Measurements from ENCODE around the gene FOXP1.

FOXP1 gene

DNA sequence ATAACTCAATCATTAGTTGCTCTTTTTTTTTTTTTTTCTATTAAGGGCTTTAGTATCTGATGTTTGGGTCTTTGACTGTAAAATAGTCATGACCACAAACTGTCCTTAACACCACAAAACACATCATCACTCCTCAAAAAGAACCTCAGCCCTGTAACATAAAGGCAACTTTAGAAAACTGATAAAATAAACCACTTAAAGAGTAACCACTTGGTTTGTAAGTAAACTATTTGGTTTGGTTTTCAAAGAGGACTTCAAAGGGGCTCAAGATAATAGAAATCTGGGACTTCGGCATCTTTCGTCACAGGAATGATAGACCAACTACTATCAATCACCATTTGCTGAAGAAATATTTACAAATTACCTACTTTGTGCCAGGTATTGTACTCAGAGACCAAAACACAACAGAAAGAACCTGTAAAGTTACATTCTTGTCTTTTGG lies 167.8 kb downstream of the FOXP1 start:
- no peaks in the 10 kb centered on the region for H3K36me3 ChIP-seq (ENCODE audit: control insufficient read depth in 2 of 2, insufficient read depth in 2 of 2, low read length in 2 of 2)
- H3K9me3 ChIP-seq (ENCODE audit: control insufficient read depth in 2 of 2, low read length in 2 of 2), result no peaks in the 10 kb centered on the region
- peaks cover 0 to 2% of the 10 kb centered on the region in 2 donors for H3K4me1 ChIP-seq (ENCODE audit: control insufficient read depth in 2 of 2, insufficient read depth in 2 of 2, low read length in 2 of 2)
- H3K4me3 ChIP-seq (ENCODE audit: low read length in 2 of 2), result no peak overlapping the region
- H3K9ac ChIP-seq (ENCODE audit: low read depth in 1 of 2, low read length in 2 of 2), result no peak overlapping the region
- no peaks in the 10 kb centered on the region for H3K27me3 ChIP-seq (ENCODE audit: control insufficient read depth in 2 of 2, insufficient read depth in 2 of 2, low read length in 2 of 2)
- H3K27ac ChIP-seq (ENCODE audit: low read depth in 2 of 2, low read length in 2 of 2), result no peak overlapping the region

DNA sequence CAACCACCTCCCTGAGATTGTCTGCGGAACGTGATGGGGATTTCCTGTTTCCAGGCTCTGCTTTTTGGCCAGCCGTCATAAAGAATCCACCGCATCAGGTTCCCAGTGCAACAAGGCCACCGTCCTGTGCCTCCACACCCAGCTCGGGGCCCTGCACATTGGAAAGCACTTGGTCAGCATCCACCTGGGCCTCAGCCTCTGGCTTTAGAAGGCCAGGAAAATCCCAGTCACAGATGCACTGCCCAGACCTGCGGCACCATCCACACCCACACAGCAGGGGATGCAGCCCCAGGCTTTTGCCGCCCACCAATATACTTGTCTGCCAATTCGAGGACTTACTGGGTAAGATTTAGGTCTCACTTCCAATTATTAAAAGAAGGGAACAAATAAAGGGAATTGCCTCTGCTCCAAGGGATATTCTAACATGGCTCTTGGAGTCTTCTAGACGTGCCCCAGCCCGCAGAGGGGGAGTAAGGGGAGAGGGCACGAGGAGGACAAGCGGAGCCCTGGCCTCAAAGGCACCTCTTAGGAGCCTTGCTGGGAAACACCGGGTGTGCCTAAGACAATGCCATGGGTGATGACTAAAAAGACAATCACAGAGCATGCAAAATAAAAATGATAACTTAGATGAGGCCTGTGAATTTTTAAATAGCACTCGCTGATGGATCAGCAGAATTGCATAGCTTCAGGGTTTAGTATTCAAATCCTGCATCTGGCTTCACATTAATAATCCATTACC lies 169.2 kb downstream of the FOXP1 start:
- Histone ChIP-seq H3K9me3 (ENCODE audit: control insufficient read depth in 2 of 2, low read length in 2 of 2) (no peaks in the 10 kb centered on the region), H3K27ac (ENCODE audit: low read depth in 2 of 2, low read length in 2 of 2) (no peak overlapping the region), H3K4me1 (ENCODE audit: control insufficient read depth in 2 of 2, insufficient read depth in 2 of 2, low read length in 2 of 2) (peaks cover 0 to 2% of the 10 kb centered on the region in 2 donors), H3K4me3 (ENCODE audit: low read length in 2 of 2) (no peak overlapping the region), H3K36me3 (ENCODE audit: control insufficient read depth in 2 of 2, insufficient read depth in 2 of 2, low read length in 2 of 2) (no peaks in the 10 kb centered on the region), H3K9ac (ENCODE audit: low read depth in 1 of 2, low read length in 2 of 2) (no peak overlapping the region), H3K27me3 (ENCODE audit: control insufficient read depth in 2 of 2, insufficient read depth in 2 of 2, low read length in 2 of 2) (no peaks in the 10 kb centered on the region)

DNA sequence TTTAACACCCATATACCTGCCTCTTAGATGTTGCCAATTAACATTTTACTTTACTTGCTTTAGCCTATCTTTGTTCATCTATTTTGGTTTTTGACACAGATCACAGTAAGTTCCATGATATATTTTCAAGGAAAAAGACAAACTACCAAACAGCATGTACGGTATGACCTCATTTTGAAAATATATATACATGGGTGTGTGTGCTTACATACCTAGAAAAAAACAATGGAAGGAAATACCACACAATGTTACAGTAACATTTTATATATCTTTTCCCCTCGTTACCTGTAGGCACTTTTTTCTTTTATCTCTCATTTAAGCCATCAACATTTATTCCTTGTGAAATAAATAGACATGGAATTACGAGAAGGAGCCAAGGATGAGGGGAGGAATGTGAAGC lies 170.0 kb downstream of the FOXP1 start:
- no peak overlapping the region for H3K27ac ChIP-seq (ENCODE audit: low read depth in 2 of 2, low read length in 2 of 2)
- no peak overlapping the region for H3K9ac ChIP-seq (ENCODE audit: low read depth in 1 of 2, low read length in 2 of 2)
- H3K27me3 ChIP-seq (ENCODE audit: control insufficient read depth in 2 of 2, insufficient read depth in 2 of 2, low read length in 2 of 2), result no peaks in the 10 kb centered on the region
- no peaks in the 10 kb centered on the region for H3K9me3 ChIP-seq (ENCODE audit: control insufficient read depth in 2 of 2, low read length in 2 of 2)
- peaks cover 0 to 2% of the 10 kb centered on the region in 2 donors for H3K4me1 ChIP-seq (ENCODE audit: control insufficient read depth in 2 of 2, insufficient read depth in 2 of 2, low read length in 2 of 2)
- no peaks in the 10 kb centered on the region for H3K36me3 ChIP-seq (ENCODE audit: control insufficient read depth in 2 of 2, insufficient read depth in 2 of 2, low read length in 2 of 2)
- H3K4me3 ChIP-seq (ENCODE audit: low read length in 2 of 2), result no peak overlapping the region

- Histone ChIP-seq H3K36me3 (ENCODE audit: control insufficient read depth in 2 of 2, insufficient read depth in 2 of 2, low read length in 2 of 2) (no peaks in the 10 kb centered on the region), H3K27ac (ENCODE audit: low read depth in 2 of 2, low read length in 2 of 2) (no peak overlapping the region), H3K4me3 (ENCODE audit: low read length in 2 of 2) (no peak overlapping the region), H3K9me3 (ENCODE audit: control insufficient read depth in 2 of 2, low read length in 2 of 2) (no peaks in the 10 kb centered on the region), H3K27me3 (ENCODE audit: control insufficient read depth in 2 of 2, insufficient read depth in 2 of 2, low read length in 2 of 2) (no peaks in the 10 kb centered on the region), H3K9ac (ENCODE audit: low read depth in 1 of 2, low read length in 2 of 2) (no peak overlapping the region), H3K4me1 (ENCODE audit: control insufficient read depth in 2 of 2, insufficient read depth in 2 of 2, low read length in 2 of 2) (no peaks in the 10 kb centered on the region)
These were observed 174.2 kb downstream of the FOXP1 start for GRCh38 chr3:71409352-71409751.

GRCh38 chr3:71408903-71409302 lies 174.6 kb downstream of the FOXP1 start:
- no peak overlapping the region for H3K4me3 ChIP-seq (ENCODE audit: low read length in 2 of 2)
- H3K27me3 ChIP-seq (ENCODE audit: control insufficient read depth in 2 of 2, insufficient read depth in 2 of 2, low read length in 2 of 2), result no peaks in the 10 kb centered on the region
- no peaks in the 10 kb centered on the region for H3K4me1 ChIP-seq (ENCODE audit: control insufficient read depth in 2 of 2, insufficient read depth in 2 of 2, low read length in 2 of 2)
- H3K27ac ChIP-seq (ENCODE audit: low read depth in 2 of 2, low read length in 2 of 2), result no peak overlapping the region
- no peaks in the 10 kb centered on the region for H3K36me3 ChIP-seq (ENCODE audit: control insufficient read depth in 2 of 2, insufficient read depth in 2 of 2, low read length in 2 of 2)
- no peaks in the 10 kb centered on the region for H3K9me3 ChIP-seq (ENCODE audit: control insufficient read depth in 2 of 2, low read length in 2 of 2)
- no peak overlapping the region for H3K9ac ChIP-seq (ENCODE audit: low read depth in 1 of 2, low read length in 2 of 2)

GRCh38 chr3:71407823-71408222 lies 175.7 kb downstream of the FOXP1 start:
- no peaks in the 10 kb centered on the region for H3K9me3 ChIP-seq (ENCODE audit: control insufficient read depth in 2 of 2, low read length in 2 of 2)
- no peaks in the 10 kb centered on the region for H3K36me3 ChIP-seq (ENCODE audit: control insufficient read depth in 2 of 2, insufficient read depth in 2 of 2, low read length in 2 of 2)
- H3K9ac ChIP-seq (ENCODE audit: low read depth in 1 of 2, low read length in 2 of 2), result no peak overlapping the region
- H3K27me3 ChIP-seq (ENCODE audit: control insufficient read depth in 2 of 2, insufficient read depth in 2 of 2, low read length in 2 of 2), result no peaks in the 10 kb centered on the region
- no peaks in the 10 kb centered on the region for H3K4me1 ChIP-seq (ENCODE audit: control insufficient read depth in 2 of 2, insufficient read depth in 2 of 2, low read length in 2 of 2)
- no peak overlapping the region for H3K4me3 ChIP-seq (ENCODE audit: low read length in 2 of 2)
- no peak overlapping the region for H3K27ac ChIP-seq (ENCODE audit: low read depth in 2 of 2, low read length in 2 of 2)

DNA sequence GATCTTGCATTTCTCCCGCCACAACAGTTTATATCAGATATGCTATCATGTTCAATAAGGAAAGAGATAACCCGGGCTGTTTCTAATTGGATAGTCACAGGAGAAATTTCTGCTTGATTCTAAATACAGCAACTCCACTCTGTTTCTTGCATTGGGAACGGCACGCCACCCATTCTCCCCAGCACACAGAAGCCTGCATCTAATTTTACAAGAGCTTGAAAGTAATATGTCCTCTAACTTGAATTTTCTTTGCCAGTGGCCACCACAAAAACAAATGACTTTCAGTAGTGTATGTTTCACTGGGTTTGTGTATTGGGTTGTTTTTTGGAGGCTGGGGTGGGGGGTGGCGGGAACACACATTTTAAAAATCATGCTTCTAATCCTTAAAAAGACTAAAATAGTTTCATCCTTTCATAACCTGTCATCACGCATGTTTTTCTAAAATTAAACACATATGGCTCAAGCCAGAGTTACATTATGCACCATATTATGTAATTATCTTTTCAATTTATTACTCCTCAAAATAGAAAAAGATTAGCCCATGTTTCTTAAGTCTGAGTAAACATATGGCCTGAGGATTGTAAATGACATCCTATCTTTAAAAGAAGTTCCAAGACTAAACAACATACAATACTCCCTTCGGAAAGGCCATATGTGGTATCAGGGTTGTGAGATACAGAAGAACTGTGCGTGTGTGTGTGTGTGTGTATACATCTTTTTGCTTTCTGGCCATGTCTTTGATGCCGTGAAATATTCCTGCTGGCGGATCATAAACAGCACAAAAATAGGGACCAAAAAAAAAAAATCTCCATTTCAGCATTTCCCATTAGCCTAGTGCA lies 176.3 kb downstream of the FOXP1 start:
- H3K36me3 ChIP-seq (ENCODE audit: control insufficient read depth in 2 of 2, insufficient read depth in 2 of 2, low read length in 2 of 2), result no peaks in the 10 kb centered on the region
- H3K9me3 ChIP-seq (ENCODE audit: control insufficient read depth in 2 of 2, low read length in 2 of 2), result no peaks in the 10 kb centered on the region
- no peak overlapping the region for H3K9ac ChIP-seq (ENCODE audit: low read depth in 1 of 2, low read length in 2 of 2)
- no peaks in the 10 kb centered on the region for H3K4me1 ChIP-seq (ENCODE audit: control insufficient read depth in 2 of 2, insufficient read depth in 2 of 2, low read length in 2 of 2)
- H3K27me3 ChIP-seq (ENCODE audit: control insufficient read depth in 2 of 2, insufficient read depth in 2 of 2, low read length in 2 of 2), result no peaks in the 10 kb centered on the region
- H3K27ac ChIP-seq (ENCODE audit: low read depth in 2 of 2, low read length in 2 of 2), result no peak overlapping the region
- no peak overlapping the region for H3K4me3 ChIP-seq (ENCODE audit: low read length in 2 of 2)

DNA sequence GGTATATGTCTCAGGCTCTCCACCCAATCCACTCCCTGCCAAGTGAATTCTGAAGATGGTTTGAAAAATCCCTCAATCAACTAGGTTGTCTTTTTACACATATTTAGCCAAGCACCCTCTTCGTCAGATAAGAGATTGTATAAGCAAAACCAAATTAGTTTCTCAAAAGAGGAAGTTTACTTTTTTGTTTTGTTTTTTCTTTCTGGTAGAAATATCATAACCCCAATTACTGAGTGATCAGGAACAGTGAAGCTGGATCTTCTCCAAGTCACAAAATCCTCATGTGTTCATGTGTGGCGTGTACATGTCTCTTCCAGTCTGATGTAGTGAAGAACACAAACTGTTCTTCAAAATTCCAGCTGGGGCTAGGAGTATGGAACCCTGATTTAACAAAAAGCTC lies 180.6 kb downstream of the FOXP1 start:
- Histone ChIP-seq H3K4me1 (ENCODE audit: control insufficient read depth in 2 of 2, insufficient read depth in 2 of 2, low read length in 2 of 2) (peaks cover 4% of the 10 kb centered on the region in 2 donors), H3K36me3 (ENCODE audit: control insufficient read depth in 2 of 2, insufficient read depth in 2 of 2, low read length in 2 of 2) (no peaks in the 10 kb centered on the region), H3K9ac (ENCODE audit: low read depth in 1 of 2, low read length in 2 of 2) (no peak overlapping the region), H3K4me3 (ENCODE audit: low read length in 2 of 2) (no peak overlapping the region), H3K27me3 (ENCODE audit: control insufficient read depth in 2 of 2, insufficient read depth in 2 of 2, low read length in 2 of 2) (no peaks in the 10 kb centered on the region), H3K27ac (ENCODE audit: low read depth in 2 of 2, low read length in 2 of 2) (no peak overlapping the region), H3K9me3 (ENCODE audit: control insufficient read depth in 2 of 2, low read length in 2 of 2) (no peaks in the 10 kb centered on the region)

DNA sequence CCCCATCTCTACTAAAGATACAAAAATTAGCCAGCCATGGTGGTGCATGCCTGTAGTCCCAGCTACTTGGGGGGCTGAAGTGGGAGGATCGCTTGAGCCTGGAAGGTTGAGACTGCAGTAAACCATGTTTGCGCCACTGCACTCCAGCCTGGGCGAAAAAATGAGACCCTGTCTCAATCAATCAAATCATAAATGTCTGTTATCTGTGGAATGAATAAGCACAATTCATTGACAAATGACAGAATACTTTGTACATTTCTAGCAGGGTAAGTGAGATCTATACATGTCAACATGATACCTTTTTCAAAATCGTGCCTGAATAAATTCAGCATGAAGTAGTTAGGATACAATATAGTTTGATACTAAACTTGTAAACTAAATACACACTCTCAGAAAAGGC lies 181.2 kb downstream of the FOXP1 start:
- no peaks in the 10 kb centered on the region for H3K9me3 ChIP-seq (ENCODE audit: control insufficient read depth in 2 of 2, low read length in 2 of 2)

DNA sequence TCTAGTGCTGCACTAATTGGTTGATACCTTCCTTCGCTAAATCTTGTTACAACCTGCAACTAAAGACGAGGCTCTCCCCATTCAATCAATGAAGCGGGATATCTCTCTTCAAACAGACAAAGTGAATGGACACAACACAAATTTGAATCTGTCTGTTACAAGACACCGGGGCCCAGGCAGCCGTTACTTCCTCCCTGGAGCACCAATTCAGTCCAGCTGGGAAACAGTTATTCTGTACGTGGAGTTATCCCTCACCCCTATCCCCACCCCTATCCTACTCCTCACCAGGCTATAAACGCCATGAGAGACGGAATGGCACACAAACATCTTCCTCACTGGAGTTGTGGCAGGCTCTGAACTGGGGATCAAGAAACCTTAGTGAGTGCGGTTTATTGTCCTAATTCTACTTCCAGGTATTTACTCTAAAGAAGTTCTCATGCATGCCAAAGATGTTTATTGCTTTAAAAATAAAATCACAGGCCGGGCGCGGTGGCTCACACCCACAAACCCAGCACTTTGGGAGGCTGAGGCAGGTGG lies 181.8 kb downstream of the FOXP1 start:
- H3K36me3 ChIP-seq (ENCODE audit: control insufficient read depth in 2 of 2, insufficient read depth in 2 of 2, low read length in 2 of 2), result no peaks in the 10 kb centered on the region
- H3K27ac ChIP-seq (ENCODE audit: low read depth in 2 of 2, low read length in 2 of 2), result no peak overlapping the region
- no peaks in the 10 kb centered on the region for H3K27me3 ChIP-seq (ENCODE audit: control insufficient read depth in 2 of 2, insufficient read depth in 2 of 2, low read length in 2 of 2)
- peaks cover 4 to 7% of the 10 kb centered on the region in 2 donors for H3K4me1 ChIP-seq (ENCODE audit: control insufficient read depth in 2 of 2, insufficient read depth in 2 of 2, low read length in 2 of 2)
- no peak overlapping the region for H3K4me3 ChIP-seq (ENCODE audit: low read length in 2 of 2)
- H3K9ac ChIP-seq (ENCODE audit: low read depth in 1 of 2, low read length in 2 of 2), result no peak overlapping the region
- H3K9me3 ChIP-seq (ENCODE audit: control insufficient read depth in 2 of 2, low read length in 2 of 2), result no peaks in the 10 kb centered on the region

More for the DNA sequence above, 181.2 kb downstream of the FOXP1 start:
- no peak overlapping the region for H3K4me3 ChIP-seq (ENCODE audit: low read length in 2 of 2)
- no peaks in the 10 kb centered on the region for H3K36me3 ChIP-seq (ENCODE audit: control insufficient read depth in 2 of 2, insufficient read depth in 2 of 2, low read length in 2 of 2)
- no peak overlapping the region for H3K9ac ChIP-seq (ENCODE audit: low read depth in 1 of 2, low read length in 2 of 2)
- H3K27me3 ChIP-seq (ENCODE audit: control insufficient read depth in 2 of 2, insufficient read depth in 2 of 2, low read length in 2 of 2), result no peaks in the 10 kb centered on the region
- peaks cover 4 to 7% of the 10 kb centered on the region in 2 donors for H3K4me1 ChIP-seq (ENCODE audit: control insufficient read depth in 2 of 2, insufficient read depth in 2 of 2, low read length in 2 of 2)
- H3K27ac ChIP-seq (ENCODE audit: low read depth in 2 of 2, low read length in 2 of 2), result no peak overlapping the region

Measured in mucosa of rectum (tissue), 2 donors.